Measurements from ENCODE around the gene CTRL. TPM values are rescaled to one million over a fixed set of nuclear protein-coding genes. Genes with fewer than 3 reads are reported as not detected.
A peak's percentile ranks its signal among the peaks of the same experiment; 100 is the strongest.
"Not testable (repeated sequence)": the region's sequence is repeated elsewhere in the genome, so short reads cannot be mapped to it uniquely, and the experiment has no call there.

CTRL gene
- total RNA-seq, 2 donors from 2014 or later: 0.85 TPM; not detected in 1

GRCh38 chr16:67917140-67917851 lies 14.4 kb downstream of the CTRL start:
- intact Hi-C loops (cut with DNase I): no loop called here
- TF ChIP-seq POLR2A (IDR thresholded peaks at IDR 0.05) (no peak), CTCF (IDR thresholded peaks at IDR 0.05) (no peak), POLR2AphosphoS5 (IDR thresholded peaks at IDR 0.05) (no peak)
- Histone ChIP-seq H3K27me3 (replicated peaks; ENCODE audit: insufficient read depth) (no peaks in the 10 kb centered on the region), H3K36me3 (no peaks in the 10 kb centered on the region), H3K4me3 (no peak overlapping the region), H3K9me3 (no peaks in the 10 kb centered on the region), H3K4me1 (replicated peaks) (no peaks in the 10 kb centered on the region), H3K27ac (peak overlapping the region in 1 of 2 donors; percentile 14)
- 25% methylated on average over 6 of the region's 6 CpGs for WGBS
- no peak for DNase-seq (ENCODE audit: low spot score)

- H3K27ac ChIP-seq: no peak overlapping the region
- H3K9me3 ChIP-seq: no peaks in the 10 kb centered on the region
- H3K36me3 ChIP-seq: no peaks in the 10 kb centered on the region
- H3K27me3 ChIP-seq (replicated peaks; ENCODE audit: insufficient read depth): no peaks in the 10 kb centered on the region
- intact Hi-C loops (cut with DNase I): no loop called here
- H3K4me1 ChIP-seq (replicated peaks): no peaks in the 10 kb centered on the region
- TF ChIP-seq POLR2AphosphoS5 (IDR thresholded peaks at IDR 0.05) (no peak), CTCF (IDR thresholded peaks at IDR 0.05) (no peak), POLR2A (IDR thresholded peaks at IDR 0.05) (no peak)
- WGBS: 66% methylated on average over 7 of the region's 7 CpGs
- no peak for DNase-seq (ENCODE audit: low spot score)
- H3K4me3 ChIP-seq: no peak overlapping the region
Observed at GRCh38 chr16:67915831-67916723, 15.6 kb downstream of the CTRL start.

- intact Hi-C loops (cut with DNase I); H3K4me3 ChIP-seq; H3K27me3 ChIP-seq (replicated peaks; ENCODE audit: insufficient read depth); DNase-seq (ENCODE audit: low spot score); H3K9me3 ChIP-seq; H3K27ac ChIP-seq; H3K4me1 ChIP-seq (replicated peaks); H3K36me3 ChIP-seq: not testable (repeated sequence)
- WGBS: 27% methylated on average over 2 of the region's 2 CpGs
Observed at GRCh38 chr16:67915496-67915769, 16.2 kb downstream of the CTRL start.

- no peak for DNase-seq (ENCODE audit: low spot score)
- no peak overlapping the region for H3K27ac ChIP-seq
- H3K9me3 ChIP-seq: no peaks in the 10 kb centered on the region
- TF ChIP-seq CTCF (IDR thresholded peaks at IDR 0.05) (no peak), POLR2A (IDR thresholded peaks at IDR 0.05) (no peak), POLR2AphosphoS5 (IDR thresholded peaks at IDR 0.05) (no peak)
- peaks cover 0 to 2% of the 10 kb centered on the region in 2 donors for H3K36me3 ChIP-seq
- no peaks in the 10 kb centered on the region for H3K4me1 ChIP-seq (replicated peaks)
- intact Hi-C loops (cut with DNase I): no loop called here
- H3K4me3 ChIP-seq: no peak overlapping the region
- WGBS: 41% methylated on average over 7 of the region's 7 CpGs
- H3K27me3 ChIP-seq (replicated peaks; ENCODE audit: insufficient read depth): no peaks in the 10 kb centered on the region
Observed at GRCh38 chr16:67914758-67915495, 16.7 kb downstream of the CTRL start.

GRCh38 chr16:67910158-67910557 lies 21.5 kb downstream of the CTRL start:
- H3K4me1 ChIP-seq (replicated peaks): no peaks in the 10 kb centered on the region
- no peaks in the 10 kb centered on the region for H3K27me3 ChIP-seq (replicated peaks; ENCODE audit: insufficient read depth)
- TF ChIP-seq POLR2AphosphoS5 (IDR thresholded peaks at IDR 0.05) (no peak), POLR2A (IDR thresholded peaks at IDR 0.05) (no peak), CTCF (IDR thresholded peaks at IDR 0.05) (no peak)
- intact Hi-C loops (cut with DNase I): no loop called here
- no peak for DNase-seq (ENCODE audit: low spot score)
- H3K27ac ChIP-seq: no peak overlapping the region
- peaks cover 0 to 16% of the 10 kb centered on the region in 2 donors for H3K36me3 ChIP-seq
- no peak overlapping the region for H3K4me3 ChIP-seq
- H3K9me3 ChIP-seq: no peaks in the 10 kb centered on the region
- 74% methylated on average over 2 of the region's 2 CpGs for WGBS

Data from prostate gland (tissue), 2 donors.